PC-3 (cell line): ENCODE measurements around the gene SDSL.

ENCODE experiments used
- CTCF ChIP-seq: fragments of 300-600 bp; sonication (generic); conservative IDR thresholded peaks from 2 replicates; pipeline ENCODE4 v1.5.1; 2017; ENCODE audit warnings: antibody characterized with exemption, low read depth, mild to moderate bottlenecking, low read length
- EZH2 ChIP-seq: fragments of 300-600 bp; sonication (generic); IDR thresholded peaks from one replicate; pipeline ENCODE4 v1.6.1; 2017; ENCODE audit warnings: antibody characterized with exemption, mild to moderate bottlenecking, low read length; ENCODE audit not compliant: unreplicated experiment

GRCh38 chr12:113399490-113399889 is 22.7 kb upstream of the SDSL start:
- no peak for TF ChIP-seq CTCF
- no peak for TF ChIP-seq EZH2
